HT1080 (cell line): ENCODE measurements around the gene RBMY1A1. TPM values are rescaled to one million over a fixed set of nuclear protein-coding genes. Genes with fewer than 3 reads are reported as not detected.
"Not testable (repeated sequence)": the region's sequence is repeated elsewhere in the genome, so short reads cannot be mapped to it uniquely, and the experiment has no call there.

ENCODE experiments used
- DNase-seq: peaks from one replicate; pipeline ENCODE4 v3.0.0-alpha.2; 2015; ENCODE audit warnings: low read depth
- polyA plus RNA-seq, 2 experiments: library from polyadenylated mRNA; depleted of rRNA; stranded (reverse); fragments of >200 nt; gene quantifications; 2 replicates each; pipeline ENCODE4 v1.2.3, GENCODE V29; 2015
- total RNA-seq: library from RNA; depleted of rRNA; stranded (reverse); fragments of >200 nt; shearing (Covaris generic); gene quantifications from 2 replicates; pipeline ENCODE4 v1.2.3, GENCODE V29; 2014; rRNA removed

RBMY1A1 gene
- total RNA-seq, result not detected in 2 replicates
- polyA plus RNA-seq (2015; cell fraction: cytosol; rRNA removed), result 0.17 and 0.20 TPM in 2 replicates
- polyA plus RNA-seq (2015; cell fraction: nucleus; rRNA removed), result 0.63 TPM in 1 of 2 replicates, not detected in the other

DNA sequence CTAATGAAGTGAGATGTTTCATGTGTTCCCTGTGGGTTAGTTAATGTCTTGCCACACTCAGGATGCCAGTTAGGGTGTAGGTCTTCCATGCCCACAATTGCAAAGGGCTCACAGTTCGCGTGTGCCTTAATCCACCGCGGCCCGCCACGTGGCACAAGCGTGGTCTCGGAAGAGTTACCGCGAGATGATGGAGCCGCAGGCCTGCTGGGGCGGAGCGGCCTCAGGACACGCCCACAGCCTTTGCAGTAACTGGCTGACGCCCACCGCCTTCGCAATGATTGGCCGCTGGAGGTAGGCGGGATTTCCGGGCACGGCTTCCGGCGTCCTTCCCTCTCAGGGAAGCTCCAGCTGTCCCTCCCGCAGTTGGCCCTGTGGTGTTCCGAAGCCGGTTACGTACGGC, at the start of gene RBMY1A1:
RBMY1A1 (plus strand) TSS at position 301 of the 400 bp plus-strand sequence. CDS start 2,013 bp downstream, outside the sequence.
- DNase-seq, result not testable (repeated sequence)

- not testable (repeated sequence) for DNase-seq
Measured at GRCh38 chrY:21511038-21511437, 23.6 kb upstream of the RBMY1A1 start, which contains the start of gene RBMY1B. RBMY1B (plus strand) TSS chrY:21511338; CDS start chrY:21513351, 2,013 bp downstream.

- not testable (repeated sequence) for DNase-seq
Measured at GRCh38 chrY:21559316-21559984, 24.8 kb downstream of the RBMY1A1 start.

DNA sequence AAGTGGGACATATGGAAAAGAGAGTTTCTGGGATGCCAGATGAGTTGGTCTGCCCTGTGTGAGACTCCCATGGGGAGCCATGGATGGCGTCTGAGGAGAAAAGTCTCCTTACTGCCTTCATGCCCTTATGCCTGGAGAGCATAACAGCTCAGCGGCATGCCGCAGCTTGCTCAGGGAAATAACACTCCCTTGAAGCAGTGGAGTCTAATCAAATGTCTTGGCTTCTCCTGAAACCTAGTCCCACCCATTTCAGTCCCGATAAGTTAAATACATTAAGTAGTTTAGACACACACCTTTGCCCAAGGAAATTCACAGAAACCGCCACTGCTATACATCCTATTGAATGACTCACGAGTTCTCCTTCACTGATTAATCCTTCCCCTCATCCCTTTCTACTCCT, 50.8 kb downstream of the RBMY1A1 start:
- no peak for DNase-seq

- DNase-seq, result not testable (repeated sequence)
Measured at GRCh38 chrY:21586454-21586853, 51.8 kb downstream of the RBMY1A1 start.

GRCh38 chrY:21592059-21592458, 57.4 kb downstream of the RBMY1A1 start:
- DNase-seq, result peak; percentile 3

DNA sequence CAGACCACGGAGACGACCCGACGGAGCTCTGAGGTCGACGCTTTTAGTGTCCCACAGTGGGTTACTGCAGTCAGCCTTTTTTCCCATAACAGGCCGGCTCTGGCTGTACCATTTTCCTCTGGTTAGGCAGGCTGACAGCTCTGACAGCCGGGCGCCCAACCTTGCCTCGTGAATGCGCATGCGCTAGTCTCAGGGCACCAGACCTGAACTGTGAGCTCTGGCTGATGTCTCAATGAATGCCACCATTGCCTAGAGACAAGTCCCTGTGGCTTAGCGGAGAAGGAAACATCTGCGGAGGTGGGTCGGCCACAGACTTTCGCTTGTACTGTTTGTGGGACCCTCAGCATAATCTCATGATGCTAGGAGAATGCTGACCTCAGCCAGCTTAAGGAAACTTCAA, 61.6 kb downstream of the RBMY1A1 start:
- DNase-seq, result not testable (repeated sequence)

Other genes with a start within 250 kb of the RBMY1A1 start
- gene RBMY1B, start 23.5 kb upstream of the RBMY1A1 start, total RNA-seq, result not detected in 2 replicates